Activated effector memory CD4-positive, alpha-beta T cell treated with anti-CD3 and anti-CD28 coated beads, Interleukin-2, amount 50 U/mL, for 16 hours (primary cell): ENCODE results near the gene OXER1.

Experiments used
- DNase-seq: peaks from one replicate; pipeline ENCODE4 v3.0.0-alpha.2; 2020

The OXER1 gene, protein sequence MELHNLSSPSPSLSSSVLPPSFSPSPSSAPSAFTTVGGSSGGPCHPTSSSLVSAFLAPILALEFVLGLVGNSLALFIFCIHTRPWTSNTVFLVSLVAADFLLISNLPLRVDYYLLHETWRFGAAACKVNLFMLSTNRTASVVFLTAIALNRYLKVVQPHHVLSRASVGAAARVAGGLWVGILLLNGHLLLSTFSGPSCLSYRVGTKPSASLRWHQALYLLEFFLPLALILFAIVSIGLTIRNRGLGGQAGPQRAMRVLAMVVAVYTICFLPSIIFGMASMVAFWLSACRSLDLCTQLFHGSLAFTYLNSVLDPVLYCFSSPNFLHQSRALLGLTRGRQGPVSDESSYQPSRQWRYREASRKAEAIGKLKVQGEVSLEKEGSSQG

DNA sequence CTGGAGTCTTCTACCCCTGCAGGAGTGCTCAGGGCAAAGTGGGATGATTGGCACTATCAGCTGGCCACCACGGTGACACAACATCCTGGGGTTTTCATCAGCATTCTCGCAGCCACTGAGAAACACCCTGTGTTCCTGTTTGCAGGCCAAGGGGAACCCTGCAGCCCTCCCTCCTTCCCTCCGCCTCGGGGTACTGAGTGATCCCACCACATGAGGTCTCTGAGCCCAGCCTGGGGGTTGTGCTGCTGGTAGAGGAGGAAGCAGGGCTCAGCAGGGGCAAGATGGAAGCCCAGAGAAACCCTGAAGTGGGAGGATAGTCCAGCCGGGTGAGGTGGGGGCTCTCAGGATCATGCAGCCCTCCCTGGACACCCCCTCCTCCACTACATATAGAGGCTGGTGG is at the start of gene OXER1:
OXER1 (minus strand) TSS at position 40 of the 400 bp plus-strand sequence. CDS start 73 bp downstream, outside the sequence.
- DNase-seq: no peak

DNA sequence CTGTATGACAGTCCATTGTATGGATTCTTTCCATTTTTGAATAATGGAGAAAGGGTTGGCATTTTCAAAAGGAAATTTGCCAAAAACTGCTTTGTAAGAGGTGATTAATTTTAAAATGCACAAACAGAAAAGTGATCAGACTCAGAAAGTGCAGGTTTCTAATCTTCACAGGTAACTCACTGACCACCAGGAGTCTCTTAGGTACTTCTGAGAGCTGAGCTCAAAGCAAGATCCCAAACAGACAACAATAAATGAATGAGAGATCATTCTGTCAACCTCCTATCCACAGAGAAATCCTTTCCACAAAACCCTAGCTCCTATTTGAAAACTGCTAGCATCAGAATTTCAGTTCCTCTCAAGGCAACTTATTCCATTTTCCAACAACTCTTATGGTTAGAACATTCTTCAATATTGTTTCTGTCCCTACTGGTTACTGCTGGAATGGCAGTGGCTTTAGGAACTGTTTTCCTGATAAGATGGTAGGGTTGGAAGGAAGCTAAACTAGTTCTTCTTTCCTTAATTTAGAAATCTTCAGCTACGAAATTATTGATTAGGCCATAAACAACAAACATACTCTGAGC is 49.1 kb upstream of the OXER1 start:
- no peak for DNase-seq

DNA sequence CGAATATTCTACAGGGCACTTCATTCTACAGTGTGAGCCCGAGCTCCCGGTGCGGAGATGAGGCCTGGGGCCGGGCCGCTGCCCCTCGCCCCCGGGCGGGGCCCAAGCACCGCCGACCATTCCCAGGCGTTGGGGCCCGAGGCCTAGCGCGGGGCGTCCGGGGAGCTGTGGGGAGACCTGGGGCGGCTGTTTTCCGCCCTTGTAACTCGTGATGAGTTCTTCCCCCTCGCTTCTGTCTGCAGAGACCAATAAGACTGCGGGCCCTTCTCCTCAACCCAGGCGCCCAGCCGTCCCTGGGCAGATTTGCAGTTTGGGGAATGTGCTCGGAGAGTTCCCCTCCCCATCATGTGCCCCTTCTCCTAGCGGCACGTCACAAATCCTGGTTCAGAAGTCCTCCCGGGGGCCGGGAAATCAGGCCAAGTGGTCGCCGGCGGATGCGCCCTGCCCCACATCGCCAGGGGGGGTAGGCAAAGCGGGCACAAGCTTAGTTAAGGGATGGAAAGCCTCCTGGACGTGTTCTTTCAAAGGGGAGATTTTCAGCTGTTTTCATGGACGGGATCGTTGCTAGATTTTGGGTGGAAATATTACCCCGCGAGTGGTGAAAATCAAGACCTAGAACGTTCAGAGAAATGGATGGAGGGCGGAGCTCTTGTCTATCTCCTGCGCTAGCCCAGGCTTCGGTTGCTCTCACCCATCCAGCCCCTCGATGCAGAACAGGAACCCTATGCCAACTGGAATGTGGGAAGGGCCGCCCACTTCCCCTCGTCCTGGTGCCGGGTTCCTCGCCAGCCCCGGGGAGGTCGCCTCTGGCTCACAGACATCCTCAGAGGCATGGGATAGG is 47.3 kb upstream of the OXER1 start:
- DNase-seq: peak; percentile 80

DNA sequence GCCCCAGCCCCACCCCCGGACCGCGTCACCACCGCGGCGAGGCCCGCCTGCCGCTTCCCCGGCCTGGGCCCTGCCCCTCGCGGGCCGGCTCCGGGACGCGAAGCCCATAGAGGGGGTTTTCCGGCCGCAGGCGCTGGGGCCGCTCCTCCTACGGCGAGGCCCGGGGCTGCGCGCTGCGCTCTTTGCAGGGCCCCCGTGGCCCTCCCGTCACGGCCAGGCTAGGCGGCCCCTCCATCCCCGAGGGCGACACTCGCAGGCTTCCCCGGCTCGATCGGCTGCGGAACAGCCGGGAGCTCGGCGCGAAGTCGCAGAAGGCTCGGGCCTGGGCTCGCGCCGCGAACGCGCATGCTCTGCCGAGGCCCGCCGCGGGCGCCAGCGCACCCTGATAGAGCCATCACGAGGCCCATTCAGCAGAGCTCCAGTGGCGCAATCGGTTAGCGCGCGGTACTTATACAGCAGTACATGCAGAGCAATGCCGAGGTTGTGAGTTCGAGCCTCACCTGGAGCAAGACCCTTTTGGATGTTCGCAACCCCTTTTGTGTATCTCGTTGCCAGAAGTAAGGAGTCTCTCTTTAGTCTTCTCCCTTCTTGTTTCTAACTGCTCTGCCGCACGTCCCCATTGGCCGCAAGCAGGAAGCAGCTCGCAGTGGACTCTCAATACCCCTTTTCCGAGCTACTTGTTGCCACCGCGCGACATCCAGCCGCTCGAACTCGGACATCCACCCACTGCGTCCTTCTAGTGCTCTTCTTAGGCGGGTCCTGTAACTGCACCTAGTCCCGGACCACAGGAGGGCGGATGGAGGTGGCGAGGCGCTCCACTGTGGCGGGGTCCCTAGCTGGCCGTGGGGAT is 46.4 kb upstream of the OXER1 start:
- DNase-seq: peak; percentile 98

DNA sequence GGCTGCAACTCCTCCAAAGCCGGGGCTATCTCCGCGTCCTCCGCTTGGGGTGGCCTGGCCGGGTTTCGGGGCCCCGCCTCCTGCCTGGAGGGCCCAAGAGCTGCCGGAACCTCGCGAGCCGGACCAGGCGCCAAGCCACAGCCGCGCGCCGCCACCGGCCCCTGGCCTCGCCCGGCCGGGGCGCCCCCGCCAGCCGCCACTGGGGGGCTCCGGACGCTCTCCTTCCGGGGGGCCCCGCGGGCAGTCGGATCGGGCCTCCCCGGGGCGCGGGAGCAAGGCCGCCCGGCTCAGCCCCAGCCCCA is 45.8 kb upstream of the OXER1 start:
- no peak for DNase-seq

DNA sequence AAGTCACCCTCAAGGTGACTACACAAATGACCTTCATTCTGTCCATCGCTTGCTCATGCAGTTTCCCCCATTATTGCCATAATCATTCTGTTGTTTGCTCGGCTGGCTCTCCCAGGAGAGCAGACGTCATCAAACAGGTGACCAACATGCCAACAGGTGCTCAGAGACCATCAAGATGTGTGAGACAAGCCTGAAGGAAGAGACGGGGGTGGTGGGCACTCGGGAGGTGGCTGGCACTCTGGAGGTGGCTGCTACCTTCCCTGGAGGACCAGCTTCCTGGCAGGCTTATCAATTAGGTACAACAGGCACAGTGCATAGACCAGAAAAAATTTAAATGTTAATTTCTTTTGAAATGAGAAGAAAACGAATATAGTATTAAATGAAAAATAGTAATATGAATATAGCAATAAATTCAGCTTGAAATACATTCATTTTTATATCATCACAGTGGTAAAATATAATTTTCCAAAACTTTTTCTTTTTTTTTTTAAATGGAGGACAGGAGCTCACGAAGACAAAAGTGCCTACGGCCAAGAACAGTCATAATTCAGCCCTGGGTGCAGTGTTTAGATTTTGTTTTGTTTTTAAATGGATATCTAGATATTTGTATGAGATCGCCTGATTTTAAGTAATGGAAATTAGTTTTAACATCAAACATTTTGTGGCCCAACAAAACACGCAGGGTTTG is 45.3 kb upstream of the OXER1 start:
- DNase-seq: no peak

DNA sequence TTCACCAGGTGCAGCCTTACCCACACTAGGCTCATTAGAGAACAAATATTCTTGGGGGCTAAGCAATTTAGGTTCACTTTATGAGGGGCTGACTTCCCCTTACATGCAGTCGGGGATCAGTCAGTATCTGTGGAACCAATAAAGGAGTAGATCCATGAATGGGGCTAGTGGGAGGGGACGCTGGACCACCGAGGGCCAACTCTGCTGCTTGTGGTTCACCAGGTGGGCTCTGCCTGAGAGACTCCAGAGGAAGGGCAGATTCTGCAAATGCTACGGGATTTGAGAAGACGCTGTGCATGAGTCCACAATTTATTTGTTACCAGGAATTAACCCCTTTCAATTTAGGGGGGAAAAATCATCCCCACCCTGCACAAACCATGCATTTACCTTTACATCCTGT is 44.4 kb upstream of the OXER1 start:
- no peak for DNase-seq

DNA sequence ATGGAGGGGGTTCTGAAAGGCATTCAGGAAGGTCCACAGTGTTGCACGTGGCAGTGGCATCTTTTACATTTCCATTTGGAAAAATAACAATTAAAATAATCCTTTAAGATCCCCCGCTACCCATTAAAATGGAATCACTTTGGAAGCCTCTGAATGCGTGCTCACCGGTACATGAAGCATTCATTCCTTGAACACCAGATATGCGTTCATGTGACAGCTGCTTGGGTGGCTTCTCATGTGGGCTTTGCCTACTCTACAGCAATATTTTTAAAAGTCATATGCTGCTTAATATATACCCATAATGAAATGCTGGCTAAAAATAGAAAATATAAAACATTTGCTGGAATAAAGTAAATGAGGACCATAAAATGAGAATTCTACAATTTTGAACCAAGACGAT is 42.9 kb upstream of the OXER1 start:
- DNase-seq: no peak

DNA sequence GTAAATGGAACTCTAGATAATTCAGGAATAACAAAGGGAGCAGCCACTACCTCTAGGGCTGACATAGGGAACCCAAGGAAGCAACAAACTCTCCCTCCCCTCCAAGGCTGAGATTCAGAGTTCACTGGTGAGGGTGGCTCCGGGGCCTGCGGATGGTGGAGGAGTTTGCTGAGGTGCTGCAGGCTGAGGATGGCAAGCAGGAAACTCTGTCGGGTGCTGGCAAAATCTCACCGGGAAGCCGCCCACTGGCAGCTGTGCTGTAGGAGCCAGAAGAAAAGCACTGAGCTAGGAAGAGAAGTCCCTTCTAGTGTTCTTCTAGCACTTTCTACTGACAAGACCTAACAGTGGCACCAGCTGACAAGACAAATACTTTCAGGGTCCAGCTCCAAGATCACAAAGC is 41.0 kb upstream of the OXER1 start:
- DNase-seq: no peak

DNA sequence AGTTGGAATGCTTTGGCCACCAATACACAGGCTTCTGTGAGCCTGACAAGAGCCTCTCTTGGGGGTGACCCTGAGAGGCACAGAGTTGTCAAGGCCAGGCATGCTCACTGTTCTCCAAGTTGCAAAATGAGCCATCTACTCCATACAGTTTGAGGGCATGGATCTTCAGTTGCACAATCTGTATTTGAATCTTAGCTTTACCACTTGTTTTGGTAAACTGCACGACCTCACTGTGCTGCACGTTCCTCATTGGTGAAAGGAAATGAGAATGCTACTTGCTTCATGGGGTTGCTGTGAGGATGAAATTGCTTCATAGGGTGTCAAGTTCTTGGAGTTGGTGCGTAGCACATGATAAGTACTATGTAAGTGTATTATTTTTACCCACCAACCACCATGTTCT is 40.4 kb upstream of the OXER1 start:
- no peak for DNase-seq

DNA sequence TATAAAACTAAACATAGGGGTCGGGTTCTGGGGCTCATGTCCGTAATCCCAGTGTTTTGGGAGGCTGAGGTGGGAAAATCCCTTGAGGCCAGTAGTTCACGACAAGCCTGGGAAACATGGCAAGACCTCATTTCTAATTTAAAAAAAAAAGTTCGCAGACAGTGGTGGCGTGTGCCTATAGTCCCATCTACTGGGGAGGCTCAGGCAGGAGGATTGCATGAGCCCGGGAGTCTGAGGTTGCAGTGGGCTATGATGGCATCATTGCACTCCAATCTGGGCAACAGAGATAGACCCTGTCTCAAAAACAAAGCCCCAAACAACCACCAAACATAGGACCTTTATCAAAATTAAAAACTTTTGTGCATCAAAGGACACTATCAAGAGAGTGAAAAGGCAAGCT is 38.2 kb upstream of the OXER1 start:
- DNase-seq: no peak

DNA sequence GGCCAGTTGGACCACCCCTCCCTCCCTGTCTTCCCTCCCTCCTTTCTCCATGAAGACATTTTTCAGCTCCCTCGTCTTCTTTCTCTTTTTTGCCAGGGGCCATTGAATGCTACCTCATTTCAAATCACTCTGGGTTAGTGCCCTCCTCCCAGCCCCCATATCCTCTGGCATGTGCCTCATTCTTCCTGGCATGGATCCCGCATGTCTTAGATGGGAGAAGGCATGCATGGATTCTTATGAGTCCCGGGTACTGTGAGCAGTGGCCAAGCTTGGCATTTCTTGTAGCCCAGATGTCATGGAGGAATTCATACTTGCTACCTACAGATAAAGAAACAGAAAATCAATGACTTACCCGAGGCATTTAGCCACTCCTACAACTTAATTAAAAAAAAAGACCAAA is 37.4 kb upstream of the OXER1 start:
- no peak for DNase-seq

DNA sequence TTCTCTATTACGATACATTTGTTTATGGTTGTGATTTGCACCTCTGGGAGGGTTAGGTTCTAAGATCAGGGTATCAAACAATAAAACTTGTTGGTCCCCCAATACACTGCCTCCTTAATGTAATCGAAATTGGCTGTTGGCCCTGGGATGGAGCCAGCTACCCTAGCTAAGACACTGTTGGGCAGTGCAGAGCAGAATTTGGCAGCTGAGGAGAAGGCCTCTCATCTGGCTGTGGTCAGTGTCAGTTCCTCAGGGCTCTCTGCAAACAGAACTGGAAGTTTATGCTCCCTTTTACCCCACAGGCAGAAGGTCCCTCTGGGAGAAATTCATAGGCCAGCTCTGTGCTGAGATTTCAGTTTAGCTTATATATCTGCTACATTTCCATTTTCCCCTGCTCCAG is 37.0 kb upstream of the OXER1 start:
- DNase-seq: no peak

DNA sequence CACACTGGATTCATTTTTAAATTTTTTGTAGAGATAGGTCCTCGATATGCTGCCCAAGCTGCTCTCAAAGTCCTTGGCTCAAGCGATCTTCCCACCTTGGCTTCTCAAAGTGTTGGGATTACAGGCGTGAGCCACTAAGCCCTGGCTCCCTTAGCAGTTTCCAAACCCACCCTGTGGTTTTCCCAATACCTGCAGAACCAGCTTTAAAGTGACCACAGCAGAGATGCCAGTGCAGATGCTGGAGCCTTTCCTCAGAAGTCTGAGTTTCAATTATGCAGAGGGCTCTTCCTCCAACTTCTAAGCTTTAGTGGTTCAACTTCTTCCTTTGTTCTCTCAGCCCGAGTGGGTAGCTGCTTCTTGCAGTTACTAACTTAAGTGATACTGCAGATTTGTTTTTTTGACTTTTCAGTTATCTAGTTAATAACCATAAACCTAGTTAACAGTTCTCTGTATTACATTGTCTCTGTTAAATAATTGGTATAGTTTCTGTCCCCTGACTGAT is 36.6 kb upstream of the OXER1 start:
- DNase-seq: no peak

DNA sequence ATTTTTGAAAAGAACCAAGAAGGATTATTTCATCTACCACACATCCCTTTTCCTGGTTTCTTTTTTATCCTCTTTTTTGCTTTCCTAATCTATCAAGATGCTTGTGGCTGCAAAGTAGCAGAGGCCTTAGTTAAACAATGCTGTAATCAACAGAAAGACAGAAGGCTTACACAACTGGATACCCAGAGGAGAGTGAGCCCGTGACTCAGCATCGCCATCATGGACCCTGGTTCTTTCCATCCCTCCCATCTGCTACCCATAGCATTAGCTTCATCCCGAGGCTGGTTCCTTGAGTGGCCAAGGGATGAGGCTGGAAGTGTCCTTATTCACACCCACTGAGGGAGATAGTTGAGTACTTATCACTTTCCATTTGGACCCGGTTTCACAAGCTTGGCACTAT is 35.9 kb upstream of the OXER1 start:
- no peak for DNase-seq

DNA sequence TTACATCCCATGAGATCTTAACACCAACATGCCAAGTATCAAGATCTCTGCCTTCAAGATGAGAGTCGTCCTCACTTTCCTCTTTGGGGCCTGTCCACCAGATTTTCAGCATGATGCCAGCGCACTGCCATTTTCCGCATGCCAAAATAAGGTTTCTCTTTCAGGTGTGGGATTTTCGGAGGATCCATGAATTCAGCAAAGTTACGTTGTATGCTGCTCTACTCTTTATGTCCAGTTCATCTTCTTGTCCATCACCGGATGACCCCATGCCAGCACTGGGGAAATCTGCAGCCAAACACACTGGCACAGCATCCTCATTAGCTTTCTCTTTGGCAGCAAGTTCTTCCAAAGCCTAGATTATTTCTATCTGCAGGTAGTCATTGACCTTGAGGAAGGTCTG is 33.3 kb upstream of the OXER1 start:
- no peak for DNase-seq

DNA sequence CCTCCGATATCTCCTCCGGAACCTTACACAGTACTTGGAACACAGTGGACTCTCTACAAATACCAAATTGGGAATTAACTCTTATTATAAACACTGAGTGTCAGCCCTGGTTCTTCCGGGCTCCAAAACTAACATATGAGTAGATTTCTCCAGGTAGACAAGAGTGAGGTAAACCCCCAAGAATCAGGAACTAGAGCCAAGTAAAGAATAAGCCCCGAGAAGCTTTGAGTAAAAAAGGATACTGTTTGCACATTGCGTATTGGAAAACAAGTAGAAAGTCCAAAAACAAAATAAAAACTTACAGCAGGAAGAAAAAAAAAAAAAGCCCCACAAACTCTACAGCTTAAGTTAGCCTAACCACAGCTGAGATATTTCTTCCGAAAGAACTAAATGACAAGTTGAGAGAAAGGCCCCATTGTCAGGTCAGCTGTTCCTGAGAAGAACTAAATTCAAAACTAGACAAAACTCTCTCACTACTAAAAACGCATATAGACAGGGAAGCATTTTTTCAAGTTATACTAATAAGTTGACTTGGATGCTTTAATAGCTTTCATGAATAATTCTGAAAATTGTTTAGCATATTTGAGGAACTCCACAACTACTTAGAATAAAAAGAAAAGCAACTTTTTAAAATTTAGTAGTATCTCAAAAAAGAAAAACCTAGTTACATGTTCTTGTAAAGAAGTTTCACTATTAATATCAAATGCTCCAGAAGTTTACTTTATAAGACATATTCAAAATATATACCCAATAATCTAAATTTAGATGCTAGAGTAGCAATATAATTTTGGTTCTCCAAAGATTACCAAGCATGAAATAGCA is 32.7 kb upstream of the OXER1 start:
- DNase-seq: no peak

DNA sequence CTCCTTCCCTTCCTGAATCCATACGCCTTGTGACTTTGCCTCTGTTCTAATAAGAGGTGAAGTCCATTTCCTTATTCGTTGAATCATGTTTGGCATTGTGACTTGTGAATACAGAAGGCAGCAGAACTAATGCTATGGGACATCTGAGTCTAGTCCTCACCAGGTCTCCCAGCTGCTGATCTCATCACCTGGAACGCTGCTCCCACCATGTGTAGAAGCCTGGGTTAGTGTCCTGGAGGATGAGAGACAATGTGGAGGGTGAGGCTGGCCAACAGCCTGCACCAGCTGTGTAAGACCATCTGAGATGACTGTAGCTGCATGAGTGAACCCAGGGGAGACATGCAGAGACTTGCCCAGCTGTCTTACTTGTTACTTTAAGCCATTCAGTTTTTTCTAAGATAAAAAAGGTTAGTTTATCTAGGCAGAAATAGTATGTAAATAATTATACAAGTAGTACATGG is 31.9 kb upstream of the OXER1 start:
- no peak for DNase-seq

DNA sequence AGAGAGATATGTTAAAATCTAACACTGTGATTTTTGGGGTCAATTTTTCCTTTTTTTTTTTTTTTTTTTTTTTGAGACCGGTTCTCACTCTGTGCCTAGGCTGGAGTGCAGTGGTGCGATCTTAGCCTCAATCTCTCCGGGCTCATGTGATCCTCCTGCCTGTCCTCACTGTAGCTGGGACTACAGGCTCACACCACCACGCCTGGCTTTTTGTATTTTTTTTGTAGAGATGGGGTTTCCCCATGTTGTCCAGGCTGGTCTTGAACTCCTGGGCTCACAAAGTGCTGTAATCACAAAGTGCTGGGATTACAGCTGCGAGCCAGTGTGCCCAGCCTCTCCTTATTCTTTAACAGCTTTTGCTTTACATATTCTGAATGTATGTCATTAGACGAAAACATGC is 31.3 kb upstream of the OXER1 start:
- DNase-seq: no peak

DNA sequence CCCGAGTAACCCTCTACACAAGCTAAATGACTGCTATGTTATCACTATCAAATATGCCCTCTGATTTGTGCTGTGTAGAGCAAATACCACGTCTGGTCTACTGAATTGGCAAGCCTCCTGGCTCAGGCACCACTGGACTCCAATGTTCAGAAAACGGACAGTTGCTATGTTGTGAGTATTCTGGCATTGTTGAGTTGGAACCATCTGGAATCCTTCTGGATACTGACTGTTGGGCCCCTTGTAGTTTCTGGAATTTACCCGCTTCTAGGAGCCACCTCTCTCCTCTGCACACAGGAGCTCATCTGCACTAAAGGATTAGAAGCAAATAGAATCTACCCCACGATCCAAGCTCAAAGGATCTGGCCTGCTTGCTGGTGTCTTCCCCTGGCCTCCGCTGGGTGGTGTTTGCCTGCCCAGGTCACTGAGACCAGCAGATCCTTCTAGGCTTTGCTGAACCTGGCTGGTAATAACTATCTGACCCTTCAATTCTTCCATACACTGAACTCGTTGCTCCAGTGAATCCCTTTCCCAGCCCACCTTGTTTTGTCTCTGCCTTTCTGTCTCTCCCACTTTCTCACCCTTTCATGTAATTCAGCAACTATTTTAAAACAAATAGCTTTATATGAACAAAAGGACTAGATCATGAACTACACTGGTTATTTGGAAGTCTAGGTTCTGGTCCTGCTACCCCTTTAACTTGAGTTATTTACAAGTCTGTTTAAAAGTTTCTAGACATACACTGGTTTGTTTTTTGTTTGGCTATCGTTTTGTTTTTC is 30.5 kb upstream of the OXER1 start:
- no peak for DNase-seq
